ENCODE measurements around the gene CDK2. TPM values are rescaled to one million over a fixed set of nuclear protein-coding genes. Genes with fewer than 3 reads are reported as not detected.
A peak's percentile ranks its signal among the peaks of the same experiment; 100 is the strongest.

The CDK2 gene
- total and polyA plus RNA-seq, 12 donors: 6.0 to 30.6 (median 17.8) TPM

DNA sequence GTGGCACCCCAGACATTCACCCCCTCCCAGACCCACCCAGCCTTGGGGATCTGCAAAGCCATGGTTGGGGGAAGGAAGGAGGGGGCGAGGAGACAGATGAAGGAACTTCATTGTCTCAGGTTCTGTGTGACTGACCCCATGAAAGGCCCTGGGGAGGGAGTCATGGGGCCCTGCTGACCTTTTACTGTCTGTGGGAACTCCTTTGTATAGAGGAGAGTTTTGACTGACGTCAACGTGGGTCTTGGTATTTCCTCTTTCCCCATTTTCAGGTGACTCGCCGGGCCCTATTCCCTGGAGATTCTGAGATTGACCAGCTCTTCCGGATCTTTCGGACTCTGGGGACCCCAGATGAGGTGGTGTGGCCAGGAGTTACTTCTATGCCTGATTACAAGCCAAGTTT is 4.1 kb downstream of the CDK2 start:
- no peaks in the 10 kb centered on the region for H3K9me3 ChIP-seq (replicated peaks in 1 of 3)
- H3K27me3 ChIP-seq: no peaks in the 10 kb centered on the region
- intact Hi-C loops (cut with DNase I): no loop called here
- 87 to 97% (median 94%) methylated on average over 6 to 7 of the region's 7 CpGs for WGBS, 4 donors
- H3K4me1 ChIP-seq (replicated peaks in 1 of 2): peaks cover 20 to 33% of the 10 kb centered on the region in 2 donors
- H3K27ac ChIP-seq: no peak overlapping the region
- DNase-seq: no peak
- no peak for TF ChIP-seq CTCF (IDR thresholded peaks at IDR 0.05)
- no peak for TF ChIP-seq POLR2A (IDR thresholded peaks at IDR 0.05)
- no peak overlapping the region for H3K4me3 ChIP-seq
- no peaks in the 10 kb centered on the region for H3K36me3 ChIP-seq (replicated peaks in 1 of 2)

DNA sequence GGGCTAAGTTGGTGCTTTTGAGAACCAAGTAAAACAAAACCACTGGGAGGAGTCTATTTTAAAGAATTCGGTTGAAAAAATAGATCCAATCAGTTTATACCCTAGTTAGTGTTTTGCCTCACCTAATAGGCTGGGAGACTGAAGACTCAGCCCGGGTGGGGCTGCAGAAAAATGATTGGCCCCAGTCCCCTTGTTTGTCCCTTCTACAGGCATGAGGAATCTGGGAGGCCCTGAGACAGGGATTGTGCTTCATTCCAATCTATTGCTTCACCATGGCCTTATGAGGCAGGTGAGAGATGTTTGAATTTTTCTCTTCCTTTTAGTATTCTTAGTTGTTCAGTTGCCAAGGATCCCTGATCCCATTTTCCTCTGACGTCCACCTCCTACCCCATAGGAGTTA is 5.4 kb downstream of the CDK2 start:
- Histone ChIP-seq H3K4me3 (no peak overlapping the region), H3K27me3 (no peaks in the 10 kb centered on the region), H3K4me1 (replicated peaks in 1 of 2) (peaks cover 19 to 38% of the 10 kb centered on the region in 2 donors), H3K27ac (peak overlapping the region; percentile 86 to 95 (median 91)), H3K36me3 (replicated peaks in 1 of 2) (no peaks in the 10 kb centered on the region), H3K9me3 (replicated peaks in 1 of 3) (no peaks in the 10 kb centered on the region)
- no peak for TF ChIP-seq CTCF (IDR thresholded peaks at IDR 0.05)
- no peak for TF ChIP-seq POLR2A (IDR thresholded peaks at IDR 0.05)
- intact Hi-C loops (cut with DNase I): no loop called here
- peak in 4 of 7 donors; percentile 28 to 42 (median 37) for DNase-seq
- WGBS, 4 donors: 50 to 59% (median 54%) methylated on average over 3 of the region's 3 CpGs

DNA sequence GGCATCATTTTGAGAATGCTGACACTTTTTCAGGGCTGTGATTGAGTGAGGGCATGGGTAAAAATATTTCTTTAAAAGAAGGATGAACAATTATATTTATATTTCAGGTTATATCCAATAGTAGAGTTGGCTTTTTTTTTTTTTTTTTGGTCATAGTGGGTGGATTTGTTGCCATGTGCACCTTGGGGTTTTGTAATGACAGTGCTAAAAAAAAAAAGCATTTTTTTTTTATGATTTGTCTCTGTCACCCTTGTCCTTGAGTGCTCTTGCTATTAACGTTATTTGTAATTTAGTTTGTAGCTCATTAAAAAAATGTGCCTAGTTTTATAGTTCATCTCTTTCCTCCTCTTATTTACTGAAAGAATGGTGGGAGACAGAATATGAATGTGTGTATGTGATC is 5.8 kb downstream of the CDK2 start:
- no peaks in the 10 kb centered on the region for H3K36me3 ChIP-seq (replicated peaks in 1 of 2)
- H3K4me1 ChIP-seq (replicated peaks in 1 of 2): peaks cover 15 to 36% of the 10 kb centered on the region in 2 donors
- intact Hi-C loops (cut with DNase I): no loop called here
- peak overlapping the region in 3 of 4 donors; percentile 37 to 64 (median 39) for H3K4me3 ChIP-seq
- H3K27ac ChIP-seq: peak overlapping the region; percentile 86 to 95 (median 91)
- DNase-seq: no peak
- no peak for TF ChIP-seq CTCF (IDR thresholded peaks at IDR 0.05)
- TF ChIP-seq POLR2A (IDR thresholded peaks at IDR 0.05): no peak
- no peaks in the 10 kb centered on the region for H3K9me3 ChIP-seq (replicated peaks in 1 of 3)
- no peaks in the 10 kb centered on the region for H3K27me3 ChIP-seq
- WGBS, 4 donors: 7 to 27% (median 19%) methylated on average over 1 of the region's 1 CpG

DNA sequence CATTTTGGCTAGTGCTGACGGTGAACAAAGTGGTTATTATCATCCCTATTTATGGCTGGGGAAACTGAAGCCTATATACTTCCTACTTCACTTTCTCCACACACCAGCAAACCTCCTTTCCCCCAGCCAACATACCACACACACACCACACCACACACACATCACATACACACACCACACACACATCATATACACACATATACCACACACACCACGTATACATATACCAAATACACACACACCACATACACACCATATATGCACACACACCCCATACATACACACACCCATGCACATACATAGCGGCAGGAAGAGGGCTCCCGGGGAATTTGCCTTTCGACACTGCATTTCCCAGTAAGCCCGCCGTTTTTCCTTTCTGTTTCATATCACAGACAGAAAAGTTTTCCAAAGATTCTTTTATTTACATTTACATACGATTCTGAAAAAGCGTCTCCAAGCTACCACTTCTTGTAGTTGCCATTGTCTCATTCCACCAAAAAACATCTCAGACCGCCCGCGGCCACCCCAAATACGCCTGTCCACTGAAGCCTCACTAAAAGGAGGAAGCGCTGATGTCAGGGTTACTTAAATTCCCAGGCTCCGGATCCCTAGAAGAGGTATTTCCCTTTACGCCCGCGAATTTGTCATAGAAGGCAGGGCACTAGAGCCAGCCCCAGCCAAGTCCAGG is 6.4 kb downstream of the CDK2 start:
- DNase-seq: peak in 1 of 7 donors; percentile 19
- no peaks in the 10 kb centered on the region for H3K36me3 ChIP-seq (replicated peaks in 1 of 2)
- no peaks in the 10 kb centered on the region for H3K9me3 ChIP-seq (replicated peaks in 1 of 3)
- TF ChIP-seq CTCF (IDR thresholded peaks at IDR 0.05) (peak in 1 of 6 experiments; percentile 16), POLR2A (IDR thresholded peaks at IDR 0.05) (peak; percentile 86 to 94)
- intact Hi-C loops (cut with DNase I): no loop called here
- H3K27ac ChIP-seq: peak overlapping the region; percentile 86 to 95 (median 91)
- H3K4me1 ChIP-seq (replicated peaks in 1 of 2): peaks cover 14 to 38% of the 10 kb centered on the region in 2 donors
- peak overlapping the region; percentile 28 to 64 (median 38) for H3K4me3 ChIP-seq
- 0 to 1% (median 0%) methylated on average over 18 of the region's 18 CpGs for WGBS, 4 donors
- H3K27me3 ChIP-seq: no peaks in the 10 kb centered on the region

Data from adrenal gland (tissue), 12 donors.